Measurements from ENCODE around the gene STRADA. TPM values are rescaled to one million over a fixed set of nuclear protein-coding genes. Genes with fewer than 3 reads are reported as not detected.

STRADA gene
- total RNA-seq, 1 donor from 2014 or later, result 3.2 TPM

- Histone ChIP-seq H3K36me3 (peaks cover 60 to 88% of the 10 kb centered on the region in 2 donors), H3K27me3 (no peaks in the 10 kb centered on the region), H3K4me3 (no peak overlapping the region), H3K4me1 (no peaks in the 10 kb centered on the region), H3K9me3 (no peaks in the 10 kb centered on the region), H3K27ac (no peak overlapping the region)
- TF ChIP-seq CTCF (IDR thresholded peaks at IDR 0.05), result no peak
- intact Hi-C loops (cut with DNase I), result no loop called here
- DNase-seq (ENCODE audit: low spot score in 2 of 2), result peak in 1 of 2 donors; percentile 33
Observed at GRCh38 chr17:63709110-63709509, 32.5 kb downstream of the STRADA start.

- peaks cover 54 to 85% of the 10 kb centered on the region in 2 donors for H3K36me3 ChIP-seq
- intact Hi-C loops (cut with DNase I), result no loop called here
- no peaks in the 10 kb centered on the region for H3K4me1 ChIP-seq
- TF ChIP-seq CTCF (IDR thresholded peaks at IDR 0.05), result no peak
- no peaks in the 10 kb centered on the region for H3K27me3 ChIP-seq
- H3K9me3 ChIP-seq, result no peaks in the 10 kb centered on the region
- no peak overlapping the region for H3K27ac ChIP-seq
- peak in 1 of 2 donors; percentile 53 for DNase-seq (ENCODE audit: low spot score in 2 of 2)
- no peak overlapping the region for H3K4me3 ChIP-seq
Observed at GRCh38 chr17:63707151-63707550, 34.4 kb downstream of the STRADA start.

GRCh38 chr17:63706336-63707082, 35.1 kb downstream of the STRADA start:
- Histone ChIP-seq H3K36me3 (peaks cover 47 to 79% of the 10 kb centered on the region in 2 donors), H3K4me1 (peaks cover 0 to 2% of the 10 kb centered on the region in 2 donors), H3K27ac (no peak overlapping the region), H3K9me3 (no peaks in the 10 kb centered on the region), H3K27me3 (no peaks in the 10 kb centered on the region), H3K4me3 (no peak overlapping the region)
- intact Hi-C loops (cut with DNase I), result no loop called here
- TF ChIP-seq CTCF (IDR thresholded peaks at IDR 0.05), result no peak
- peak in 1 of 2 donors; percentile 51 for DNase-seq (ENCODE audit: low spot score in 2 of 2)

- no peaks in the 10 kb centered on the region for H3K27me3 ChIP-seq
- intact Hi-C loops (cut with DNase I), result no loop called here
- DNase-seq (ENCODE audit: low spot score in 2 of 2), result peak in 1 of 2 donors; percentile 35
- H3K4me3 ChIP-seq, result no peak overlapping the region
- H3K9me3 ChIP-seq, result no peaks in the 10 kb centered on the region
- no peak overlapping the region for H3K27ac ChIP-seq
- no peak for TF ChIP-seq CTCF (IDR thresholded peaks at IDR 0.05)
- peaks cover 2 to 9% of the 10 kb centered on the region in 2 donors for H3K4me1 ChIP-seq
- peaks cover 39 to 71% of the 10 kb centered on the region in 2 donors for H3K36me3 ChIP-seq
Observed at GRCh38 chr17:63705657-63706056, 35.9 kb downstream of the STRADA start.

GRCh38 chr17:63704836-63705235, 36.8 kb downstream of the STRADA start:
- no peak for DNase-seq (ENCODE audit: low spot score in 2 of 2)
- Histone ChIP-seq H3K27me3 (no peaks in the 10 kb centered on the region), H3K27ac (no peak overlapping the region), H3K9me3 (no peaks in the 10 kb centered on the region), H3K4me3 (no peak overlapping the region), H3K4me1 (peaks cover 2 to 9% of the 10 kb centered on the region in 2 donors), H3K36me3 (peaks cover 30 to 63% of the 10 kb centered on the region in 2 donors)
- intact Hi-C loops (cut with DNase I), result no loop called here
- TF ChIP-seq CTCF (IDR thresholded peaks at IDR 0.05), result no peak

Measured in ascending aorta (tissue), 2 donors.